GM18861 (cell line): ENCODE measurements around the gene UBE2D2.

Experiments used
- ATAC-seq: cut with Tn5 transposase; IDR thresholded peaks from one replicate; pipeline ENCODE4 v1.9.1; 2021; ENCODE audit not compliant: unreplicated experiment

UBE2D2 gene

GRCh38 chr5:139675213-139675612 is 114.1 kb downstream of the UBE2D2 start:
- ATAC-seq = no peak

GRCh38 chr5:139675825-139676224 is 114.7 kb downstream of the UBE2D2 start:
- ATAC-seq = no peak

- no peak for ATAC-seq
These were observed 115.3 kb downstream of the UBE2D2 start for GRCh38 chr5:139676406-139676805.

- ATAC-seq = no peak
These were observed 116.0 kb downstream of the UBE2D2 start for GRCh38 chr5:139676951-139677735.
